HFF-Myc (cell line): ENCODE data around the gene CD47.
A peak's percentile ranks its signal among the peaks of the same experiment; 100 is the strongest.

Experiments
- DNase-seq: peaks from one replicate; pipeline ENCODE4 v3.0.0-alpha.2; 2011; ENCODE audit warnings: low read depth; ENCODE audit errors: extremely low read depth
- H3K4me3 ChIP-seq: replicated peaks from 2 replicates; pipeline ENCODE4 v1.5.1; 2011; ENCODE audit warnings: low read depth, mild to moderate bottlenecking, control low read depth, low read length
- CTCF ChIP-seq: IDR thresholded peaks from 2 replicates; pipeline ENCODE4 v1.5.1; 2012; ENCODE audit warnings: mild to moderate bottlenecking, low read depth, low read length, control low read depth; ENCODE audit errors: missing control alignments

The CD47 gene

DNA sequence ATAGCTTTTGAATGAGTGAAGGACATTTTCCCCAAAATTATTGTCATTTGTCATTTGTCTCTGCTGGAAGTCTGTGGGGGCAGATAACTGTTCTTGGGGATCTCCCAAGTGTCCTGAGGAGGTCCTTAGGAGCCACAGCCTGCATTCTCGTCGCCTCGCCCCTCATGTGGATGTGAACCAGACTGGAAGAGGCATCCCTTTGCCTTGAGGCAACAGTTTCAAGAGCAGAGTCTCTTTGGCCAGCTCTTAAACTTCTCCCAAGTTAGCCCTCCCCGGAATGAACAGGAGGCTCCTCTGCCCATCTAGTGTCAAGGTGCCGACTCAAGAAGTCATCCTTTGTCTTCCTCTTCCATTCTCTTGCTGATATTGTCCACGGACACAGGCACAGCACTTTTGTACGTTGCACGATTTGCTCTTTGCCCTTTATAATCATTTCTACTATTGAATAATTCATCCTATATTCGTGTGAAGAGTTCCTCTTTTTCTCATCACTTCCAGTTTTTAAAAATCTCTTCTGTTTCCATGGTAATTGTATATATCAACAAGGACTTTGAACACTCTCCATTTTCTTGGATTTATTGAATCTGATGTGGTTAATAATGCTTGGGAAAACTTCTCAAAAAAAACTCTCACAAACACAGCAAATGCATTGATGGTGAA, 40.8 kb upstream of the CD47 start:
- no peak for TF ChIP-seq CTCF
- DNase-seq = no peak
- H3K4me3 ChIP-seq = no peak overlapping the region

GRCh38 chr3:108130701-108131474, 40.1 kb upstream of the CD47 start:
- peak; percentile 67 for DNase-seq
- TF ChIP-seq CTCF = no peak
- H3K4me3 ChIP-seq = no peak overlapping the region

- no peak overlapping the region for H3K4me3 ChIP-seq
- no peak for DNase-seq
- no peak for TF ChIP-seq CTCF
Observed at GRCh38 chr3:108130236-108130635, 39.4 kb upstream of the CD47 start.

GRCh38 chr3:108127301-108127988, 36.6 kb upstream of the CD47 start:
- no peak for TF ChIP-seq CTCF
- no peak for DNase-seq
- no peak overlapping the region for H3K4me3 ChIP-seq

DNA sequence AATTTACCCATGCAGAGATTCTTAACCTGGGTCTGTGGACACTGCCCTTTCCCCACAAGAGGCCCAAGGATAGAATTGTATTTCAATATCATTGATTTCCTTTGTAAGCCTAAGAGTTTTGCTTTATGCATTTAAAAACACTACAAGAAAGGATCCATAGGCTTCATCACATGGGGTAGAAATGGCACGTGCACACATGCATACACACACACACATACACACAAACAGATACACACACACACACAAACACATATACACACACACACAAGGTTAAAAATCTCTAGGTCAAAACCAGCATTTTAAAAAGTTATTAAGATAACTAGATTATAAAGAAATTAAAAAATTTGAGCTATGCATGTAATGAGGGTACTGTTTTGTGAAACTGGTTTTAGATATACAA, 35.5 kb upstream of the CD47 start:
- no peak for DNase-seq
- no peak for TF ChIP-seq CTCF
- H3K4me3 ChIP-seq = no peak overlapping the region

- H3K4me3 ChIP-seq = no peak overlapping the region
- DNase-seq = no peak
- no peak for TF ChIP-seq CTCF
Observed at GRCh38 chr3:108125550-108126071, 34.8 kb upstream of the CD47 start.
